Measurements from ENCODE around the gene PTDSS2. TPM values are rescaled to one million over a fixed set of nuclear protein-coding genes. Genes with fewer than 3 reads are reported as not detected.

Gene PTDSS2
- total and polyA plus RNA-seq, 4 donors = 5.1 to 15.6 (median 10.2) TPM

- no peak for DNase-seq (ENCODE audit: low spot score)
- no peaks in the 10 kb centered on the region for H3K27me3 ChIP-seq (ENCODE audit: control insufficient read depth in 4 of 4, insufficient read depth in 4 of 4, low read length in 3 of 4)
- 91% methylated on average over 14 of the region's 14 CpGs for WGBS
- no peaks in the 10 kb centered on the region for H3K9me3 ChIP-seq (ENCODE audit: control insufficient read depth in 4 of 4, low read length in 3 of 4)
- TF ChIP-seq JUND (IDR thresholded peaks at IDR 0.05) (no peak), REST (IDR thresholded peaks at IDR 0.05) (no peak), HNF4G (IDR thresholded peaks at IDR 0.05) (no peak), RXRA (IDR thresholded peaks at IDR 0.05) (no peak), FOXA1 (IDR thresholded peaks at IDR 0.05) (no peak), MAX (IDR thresholded peaks at IDR 0.05) (no peak), RAD21 (IDR thresholded peaks at IDR 0.05) (no peak), FOXA2 (IDR thresholded peaks at IDR 0.05) (no peak)
- TF ChIP-seq, protein P1, sequence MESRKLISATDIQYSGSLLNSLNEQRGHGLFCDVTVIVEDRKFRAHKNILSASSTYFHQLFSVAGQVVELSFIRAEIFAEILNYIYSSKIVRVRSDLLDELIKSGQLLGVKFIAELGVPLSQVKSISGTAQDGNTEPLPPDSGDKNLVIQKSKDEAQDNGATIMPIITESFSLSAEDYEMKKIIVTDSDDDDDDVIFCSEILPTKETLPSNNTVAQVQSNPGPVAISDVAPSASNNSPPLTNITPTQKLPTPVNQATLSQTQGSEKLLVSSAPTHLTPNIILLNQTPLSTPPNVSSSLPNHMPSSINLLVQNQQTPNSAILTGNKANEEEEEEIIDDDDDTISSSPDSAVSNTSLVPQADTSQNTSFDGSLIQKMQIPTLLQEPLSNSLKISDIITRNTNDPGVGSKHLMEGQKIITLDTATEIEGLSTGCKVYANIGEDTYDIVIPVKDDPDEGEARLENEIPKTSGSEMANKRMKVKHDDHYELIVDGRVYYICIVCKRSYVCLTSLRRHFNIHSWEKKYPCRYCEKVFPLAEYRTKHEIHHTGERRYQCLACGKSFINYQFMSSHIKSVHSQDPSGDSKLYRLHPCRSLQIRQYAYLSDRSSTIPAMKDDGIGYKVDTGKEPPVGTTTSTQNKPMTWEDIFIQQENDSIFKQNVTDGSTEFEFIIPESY (IDR thresholded peaks at IDR 0.05) = no peak
- TF ChIP-seq, protein P2, sequence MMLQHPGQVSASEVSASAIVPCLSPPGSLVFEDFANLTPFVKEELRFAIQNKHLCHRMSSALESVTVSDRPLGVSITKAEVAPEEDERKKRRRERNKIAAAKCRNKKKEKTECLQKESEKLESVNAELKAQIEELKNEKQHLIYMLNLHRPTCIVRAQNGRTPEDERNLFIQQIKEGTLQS (IDR thresholded peaks at IDR 0.05) = no peak
- peaks cover 0 to 2% (median 0%) of the 10 kb centered on the region in 4 donors for H3K36me3 ChIP-seq (ENCODE audit: control insufficient read depth in 4 of 4, insufficient read depth in 3 of 4, low read depth in 1 of 4, low read length in 3 of 4)
- H3K4me1 ChIP-seq (ENCODE audit: control insufficient read depth in 4 of 4, insufficient read depth in 4 of 4, low read length in 3 of 4) = peaks cover 30 to 45% (median 36%) of the 10 kb centered on the region in 4 donors
- no peak overlapping the region for H3K4me3 ChIP-seq (ENCODE audit: low read depth in 1 of 3, low read length in 3 of 3)
- no peak overlapping the region for H3K27ac ChIP-seq (ENCODE audit: low read depth in 1 of 2, low read length in 2 of 2)
- no peak overlapping the region for H3K9ac ChIP-seq (ENCODE audit: low read depth in 1 of 2, low read length in 2 of 2)
These were observed 45.4 kb upstream of the PTDSS2 start for GRCh38 chr11:404551-405264.

- Histone ChIP-seq H3K4me3 (ENCODE audit: low read depth in 1 of 3, low read length in 3 of 3) (peak overlapping the region; percentile 23 to 80 (median 74)), H3K36me3 (ENCODE audit: control insufficient read depth in 4 of 4, insufficient read depth in 3 of 4, low read depth in 1 of 4, low read length in 3 of 4) (peaks cover 0 to 2% (median 0%) of the 10 kb centered on the region in 4 donors), H3K9me3 (ENCODE audit: control insufficient read depth in 4 of 4, low read length in 3 of 4) (no peaks in the 10 kb centered on the region), H3K9ac (ENCODE audit: low read depth in 1 of 2, low read length in 2 of 2) (no peak overlapping the region), H3K27ac (ENCODE audit: low read depth in 1 of 2, low read length in 2 of 2) (peak overlapping the region in 1 of 2 donors; percentile 65), H3K4me1 (ENCODE audit: control insufficient read depth in 4 of 4, insufficient read depth in 4 of 4, low read length in 3 of 4) (peaks cover 35 to 52% (median 42%) of the 10 kb centered on the region in 4 donors), H3K27me3 (ENCODE audit: control insufficient read depth in 4 of 4, insufficient read depth in 4 of 4, low read length in 3 of 4) (no peaks in the 10 kb centered on the region)
- WGBS = 41% methylated on average over 17 of the region's 17 CpGs
- no peak for DNase-seq (ENCODE audit: low spot score)
- TF ChIP-seq RXRA (IDR thresholded peaks at IDR 0.05) (peak in 1 of 2 donors; percentile 15), RAD21 (IDR thresholded peaks at IDR 0.05) (peak; percentile 75 to 77), CTCF (IDR thresholded peaks at IDR 0.05; ENCODE audit: low read depth, low read length, missing input control) (peak; percentile 35), REST (IDR thresholded peaks at IDR 0.05) (no peak)
These were observed 44.6 kb upstream of the PTDSS2 start for GRCh38 chr11:405323-405953.
